PC-9 (cell line): ENCODE measurements around the gene HOXB13.

Experiments used
- EZH2 ChIP-seq: fragments of 200-600 bp; sonication (generic); IDR thresholded peaks from 2 replicates; pipeline ENCODE4 v1.8.0; 2017; ENCODE audit warnings: antibody characterized with exemption, low read depth
- TF ChIP-seq, protein P1 (sequence below): fragments of 200-600 bp; sonication (generic); conservative IDR thresholded peaks from 2 replicates; pipeline ENCODE4 v1.6.1; 2017; ENCODE audit warnings: mixed run types, antibody characterized with exemption, mild to moderate bottlenecking, moderate library complexity

DNA sequence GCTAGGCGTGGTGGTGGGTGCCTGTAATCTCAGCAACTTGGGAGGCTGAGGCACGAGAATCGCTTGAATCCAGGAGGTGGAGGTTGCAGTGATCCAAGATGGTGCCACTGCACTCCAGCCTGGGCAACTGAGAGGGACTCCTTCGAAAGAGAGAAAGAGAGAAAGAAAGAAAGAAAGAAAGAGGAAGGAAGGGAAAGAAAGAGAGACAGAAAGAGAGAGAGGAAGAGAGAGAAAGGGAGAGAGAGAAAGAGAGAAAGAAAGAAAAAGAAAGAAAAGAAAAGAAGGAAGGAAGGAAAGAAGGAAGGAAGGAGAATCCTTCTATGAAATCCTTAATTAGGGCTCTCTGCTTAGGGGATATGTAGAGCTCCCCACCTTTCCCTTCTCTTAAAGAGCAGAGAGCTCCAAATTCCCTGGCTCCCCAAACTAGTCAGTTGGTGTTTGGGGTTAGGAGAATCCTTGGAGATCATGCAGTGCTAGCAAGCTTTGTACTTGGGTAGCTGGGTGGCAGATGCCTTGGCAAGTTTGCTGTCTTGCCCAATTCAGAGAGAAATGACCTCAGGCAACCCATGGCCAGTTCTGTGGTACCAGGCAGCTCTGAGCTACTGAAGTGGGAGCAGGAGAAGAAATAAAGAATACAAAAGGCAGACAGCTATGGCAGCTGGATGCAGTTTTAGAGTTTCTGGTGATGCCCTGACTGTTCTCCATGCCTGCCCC is 8.9 kb upstream of the HOXB13 start:
- TF ChIP-seq, protein P1, sequence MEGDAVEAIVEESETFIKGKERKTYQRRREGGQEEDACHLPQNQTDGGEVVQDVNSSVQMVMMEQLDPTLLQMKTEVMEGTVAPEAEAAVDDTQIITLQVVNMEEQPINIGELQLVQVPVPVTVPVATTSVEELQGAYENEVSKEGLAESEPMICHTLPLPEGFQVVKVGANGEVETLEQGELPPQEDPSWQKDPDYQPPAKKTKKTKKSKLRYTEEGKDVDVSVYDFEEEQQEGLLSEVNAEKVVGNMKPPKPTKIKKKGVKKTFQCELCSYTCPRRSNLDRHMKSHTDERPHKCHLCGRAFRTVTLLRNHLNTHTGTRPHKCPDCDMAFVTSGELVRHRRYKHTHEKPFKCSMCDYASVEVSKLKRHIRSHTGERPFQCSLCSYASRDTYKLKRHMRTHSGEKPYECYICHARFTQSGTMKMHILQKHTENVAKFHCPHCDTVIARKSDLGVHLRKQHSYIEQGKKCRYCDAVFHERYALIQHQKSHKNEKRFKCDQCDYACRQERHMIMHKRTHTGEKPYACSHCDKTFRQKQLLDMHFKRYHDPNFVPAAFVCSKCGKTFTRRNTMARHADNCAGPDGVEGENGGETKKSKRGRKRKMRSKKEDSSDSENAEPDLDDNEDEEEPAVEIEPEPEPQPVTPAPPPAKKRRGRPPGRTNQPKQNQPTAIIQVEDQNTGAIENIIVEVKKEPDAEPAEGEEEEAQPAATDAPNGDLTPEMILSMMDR: no peak
- TF ChIP-seq EZH2: no peak
